IMR-90 (cell line): ENCODE results near the gene CHRM3. TPM values are rescaled to one million over a fixed set of nuclear protein-coding genes. Genes with fewer than 3 reads are reported as not detected.

Source experiments
- ATAC-seq: fragments of 200-7000 bp; cut with Tn5 transposase; 2 replicates; pipeline ENCODE4 v1.9.1; 2020; ENCODE audit warnings: low read depth, mild to moderate bottlenecking, moderate library complexity
- BruUV-seq: library from RNA; stranded (reverse); fragments of 400-500 nt; replicated peaks from 2 replicates; lab custom pipeline; 2021; lab: Mats Ljungman, UMichigan
- CTCF ChIA-PET: fragments of 300-600 bp; formaldehyde crosslinking; extraction: SDS; loops from one replicate; lab custom pipeline; 2021; ENCODE audit warnings: antibody characterized with exemption; lab: Yijun Ruan, JAX
- POLR2A ChIA-PET: fragments of 300-600 bp; sonication (Branson Sonifier 250); formaldehyde crosslinking; loops from one replicate; lab custom pipeline; 2022; ENCODE audit warnings: antibody characterized with exemption; ENCODE audit not compliant: unreplicated experiment; lab: Charles Lee
- DNase-seq: peaks from one replicate; pipeline ENCODE4 v3.0.0; 2013
- H2AFZ ChIP-seq: replicated peaks from 2 replicates; pipeline ENCODE3; 2013; ENCODE audit warnings: low read length, mild to moderate bottlenecking; ENCODE audit not compliant: poor library complexity
- H2AK5ac ChIP-seq: 2 replicates; pipeline ENCODE4 v1.6.1; 2013; ENCODE audit warnings: low read depth, low read length, inconsistent platforms
- H2AK9ac ChIP-seq: replicated peaks from 2 replicates; pipeline ENCODE3; 2013; ENCODE audit warnings: mild to moderate bottlenecking, low read depth, low read length, moderate library complexity; ENCODE audit not compliant: poor library complexity
- H2BK120ac ChIP-seq: 2 replicates; pipeline ENCODE4 v1.6.1; 2013; ENCODE audit warnings: low read depth, low read length, inconsistent platforms
- H2BK15ac ChIP-seq: 3 replicates; pipeline ENCODE4 v1.6.1; 2013; ENCODE audit warnings: low read depth, low read length, inconsistent platforms
- H2BK20ac ChIP-seq: 2 replicates; pipeline ENCODE4 v1.6.1; 2013; ENCODE audit warnings: low read depth, mild to moderate bottlenecking, inconsistent platforms, low read length, moderate library complexity
- H2BK5ac ChIP-seq: 2 replicates; pipeline ENCODE4 v1.6.1; 2013; ENCODE audit warnings: mild to moderate bottlenecking, low read depth, low read length, inconsistent platforms; ENCODE audit not compliant: poor library complexity, severe bottlenecking
- H3K14ac ChIP-seq: replicated peaks from 2 replicates; pipeline ENCODE4 v1.6.1; 2013; ENCODE audit warnings: low read depth, low read length, inconsistent platforms
- H3K18ac ChIP-seq: 2 replicates; pipeline ENCODE4 v1.6.1; 2013; ENCODE audit warnings: low read depth, low read length, control low read depth
- H3K23ac ChIP-seq: 2 replicates; pipeline ENCODE4 v1.6.1; 2013; ENCODE audit warnings: low read depth, low read length, inconsistent platforms
- H3K27ac ChIP-seq: 2 replicates; pipeline ENCODE4 v1.5.1; 2013; ENCODE audit warnings: mild to moderate bottlenecking, control low read depth, low read length; ENCODE audit not compliant: insufficient read depth
- H3K27me3 ChIP-seq: 2 replicates; pipeline ENCODE4 v1.6.1; 2013; ENCODE audit warnings: low read length; ENCODE audit not compliant: control insufficient read depth, insufficient read depth
- H3K36me3 ChIP-seq: 2 replicates; pipeline ENCODE4 v1.6.1; 2013; ENCODE audit warnings: low read length, mixed read lengths; ENCODE audit not compliant: control insufficient read depth, insufficient read depth
- H3K4ac ChIP-seq: 2 replicates; pipeline ENCODE4 v1.6.1; 2013; ENCODE audit warnings: low read depth, low read length, inconsistent platforms
- H3K4me1 ChIP-seq: 2 replicates; pipeline ENCODE4 v1.6.1; 2013; ENCODE audit warnings: low read length, mixed read lengths; ENCODE audit not compliant: control insufficient read depth, insufficient read depth
- H3K4me2 ChIP-seq: 2 replicates; pipeline ENCODE4 v1.6.1; 2013; ENCODE audit warnings: low read depth, mild to moderate bottlenecking, control low read depth, low read length, moderate library complexity
- H3K4me3 ChIP-seq: 2 replicates; pipeline ENCODE4 v1.5.1; 2013; ENCODE audit warnings: low read depth, mild to moderate bottlenecking, control low read depth, low read length, moderate library complexity; ENCODE audit not compliant: insufficient read depth
- H3K56ac ChIP-seq: 2 replicates; pipeline ENCODE4 v1.6.1; 2013; ENCODE audit warnings: low read length, inconsistent platforms; ENCODE audit not compliant: insufficient read depth; ENCODE audit errors: extremely low read depth
- H3K79me1 ChIP-seq, 2 experiments: 2 replicates each; pipeline ENCODE4 v1.6.1; 2013; ENCODE audit warnings: low read length in 2 of 2, inconsistent platforms in 1 of 2, low read depth in 1 of 2
- H3K9ac ChIP-seq: 2 replicates; pipeline ENCODE4 v1.6.1; 2013; ENCODE audit warnings: low read depth, low read length, control low read depth
- H3K9me1 ChIP-seq: 2 replicates; pipeline ENCODE4 v1.6.1; 2013; ENCODE audit warnings: low read length, inconsistent platforms; ENCODE audit not compliant: insufficient read depth
- H3K9me3 ChIP-seq: 2 replicates; pipeline ENCODE4 v1.6.1; 2013; ENCODE audit warnings: low read length; ENCODE audit not compliant: control insufficient read depth, insufficient read depth
- H4K20me1 ChIP-seq: 2 replicates; pipeline ENCODE4 v1.6.1; 2013; ENCODE audit warnings: low read length, inconsistent platforms; ENCODE audit not compliant: insufficient read depth
- H4K5ac ChIP-seq: 2 replicates; pipeline ENCODE4 v1.6.1; 2013; ENCODE audit warnings: mild to moderate bottlenecking, low read depth, low read length, control low read depth
- H4K8ac ChIP-seq, 2 experiments: 2 replicates each; pipeline ENCODE4 v1.6.1; 2013; ENCODE audit warnings: low read depth in 2 of 2, low read length in 2 of 2, control low read depth in 1 of 2, inconsistent platforms in 1 of 2
- H4K91ac ChIP-seq: 2 replicates; pipeline ENCODE4 v1.6.1; 2013; ENCODE audit warnings: low read depth, low read length, inconsistent platforms; ENCODE audit not compliant: insufficient read depth
- CEBPB ChIP-seq: IDR thresholded peaks from 2 replicates; pipeline ENCODE4 v1.6.1; 2012; ENCODE audit warnings: low read depth, low read length, improper control_type of control experiment
- MAZ ChIP-seq: IDR thresholded peaks from 2 replicates; pipeline ENCODE4 v1.6.1; 2012; ENCODE audit warnings: low read depth, mild to moderate bottlenecking, low read length, improper control_type of control experiment, moderate library complexity, borderline replicate concordance
- MXI1 ChIP-seq: IDR thresholded peaks from 2 replicates; pipeline ENCODE4 v1.6.1; 2012; ENCODE audit warnings: low read depth, mild to moderate bottlenecking, low read length, moderate library complexity, borderline replicate concordance
- WGBS, 2 experiments: methylation state at CpG; one replicate each; pipeline versions ENCODE4 v1.1.5 to v1.1.7; 2013; ENCODE audit warnings: missing lambda C conversion rate in 2 of 2; ENCODE audit not compliant: insufficient read length in 1 of 2; ENCODE audit errors: extremely low coverage in 2 of 2; 5-methylcytosine and 5-hydroxymethylcytosine counted together
- dilution Hi-C: fragments of 300-500 bp; cut with HindIII; formaldehyde crosslinking; loops from one replicate; pipeline ENCODE4 v1.14.3; 2018; ENCODE audit warnings: low sequenced_read_pairs; ENCODE audit not compliant: unreplicated experiment
- in situ Hi-C: fragments of 300-500 bp; cut with MboI; formaldehyde crosslinking; loops from 3 replicates; pipeline ENCODE4 v1.14.3; 2019; ENCODE audit warnings: low sequenced_read_pairs, inconsistent platforms, mixed read lengths
- intact Hi-C: fragments of 100-400 bp; cut with micrococcal nuclease; formaldehyde crosslinking; loops from 2 replicates; pipeline ENCODE4 v1.10.0; 2022
- polyA plus RNA-seq, 3 experiments: library from polyadenylated mRNA; depleted of rRNA; stranded (reverse); fragments of >200 nt; gene quantifications; 2 replicates each; pipeline ENCODE4 v1.2.3, GENCODE V29; 2012; ENCODE audit warnings: low replicate concordance in 1 of 3
- total RNA-seq: library from RNA; depleted of rRNA; stranded (reverse); fragments of >200 nt; gene quantifications from 2 replicates; pipeline ENCODE4 v1.2.3, GENCODE V29; 2012

The CHRM3 gene
- total and polyA plus RNA-seq, 2 of the 4 experiments (the other 2 are of a cell fraction) = not detected

- H4K20me1 ChIP-seq = no peaks in the 10 kb centered on the region
- no peak for ATAC-seq
- no peak overlapping the region for H3K4me2 ChIP-seq
- no peak overlapping the region for H2AFZ ChIP-seq
- no peaks in the 10 kb centered on the region for H3K4me1 ChIP-seq
- H2BK5ac ChIP-seq = no peak overlapping the region
- no peak overlapping the region for H2AK5ac ChIP-seq
- no peak overlapping the region for H2BK120ac ChIP-seq
- no peak overlapping the region for H3K27ac ChIP-seq
- no peaks in the 10 kb centered on the region for H3K36me3 ChIP-seq
- H3K23ac ChIP-seq = no peak overlapping the region
- H3K9me3 ChIP-seq = peaks cover 15% of the 10 kb centered on the region
- no peak overlapping the region for H2BK15ac ChIP-seq
- no peaks in the 10 kb centered on the region for H3K79me1 ChIP-seq
- WGBS, 2 experiments = 56% methylated on average over 1 of the region's 4 CpGs; no CpG with 5 or more reads in 1 of the 2 experiments
- H3K9me1 ChIP-seq = no peaks in the 10 kb centered on the region
- H3K14ac ChIP-seq = no peak overlapping the region
- no peak for DNase-seq
- H3K4me3 ChIP-seq = no peak overlapping the region
- H4K8ac ChIP-seq = no peak overlapping the region
- H4K5ac ChIP-seq = no peak overlapping the region
- in situ Hi-C loops (no loop called here), intact Hi-C loops (no loop called here), dilution Hi-C loops (no loop called here)
- no peak overlapping the region for H4K91ac ChIP-seq
- no peak overlapping the region for H3K4ac ChIP-seq
- no peak overlapping the region for H3K18ac ChIP-seq
- no peak overlapping the region for H3K56ac ChIP-seq
- no TSS peak for BruUV-seq
- H2AK9ac ChIP-seq = no peak overlapping the region
- H3K9ac ChIP-seq = no peak overlapping the region
- H2BK20ac ChIP-seq = no peak overlapping the region
- CTCF ChIA-PET = no interaction called here
- POLR2A ChIA-PET = no interaction called here
- no peaks in the 10 kb centered on the region for H3K27me3 ChIP-seq
- TF ChIP-seq MAZ = no peak
- no peak for TF ChIP-seq CEBPB
- TF ChIP-seq MXI1 = no peak
These were observed 40.6 kb downstream of the CHRM3 start for GRCh38 chr1:239426821-239427475.
